ENCODE measurements around the gene SMAD7.

Gene SMAD7

DNA sequence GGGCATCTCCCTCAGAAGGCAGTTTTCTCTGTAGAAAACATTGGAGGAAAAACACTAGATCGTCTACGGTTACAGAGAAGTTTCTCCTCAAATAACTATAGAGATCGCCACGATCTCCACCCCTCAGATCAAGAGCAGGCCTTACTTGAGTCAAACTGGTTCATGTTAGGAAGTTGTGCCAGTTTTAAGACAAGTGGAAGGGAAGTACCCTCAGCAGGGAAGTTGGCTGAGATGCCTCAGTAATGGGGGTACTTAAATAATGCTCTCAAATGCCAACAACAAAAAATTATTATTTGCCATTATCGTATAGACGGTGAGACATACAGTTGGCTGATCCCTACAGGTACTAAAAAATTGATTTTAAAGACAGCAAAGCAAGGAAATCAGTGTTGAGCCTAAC is 8.2 kb upstream of the SMAD7 start:
- no peak for FAIRE-seq
- TF ChIP-seq CTCF (IDR thresholded peaks at IDR 0.05; ENCODE audit: insufficient read depth, missing control alignments) = no peak
- DNase-seq (ENCODE audit: insufficient read length, low spot score) = no peak

DNA sequence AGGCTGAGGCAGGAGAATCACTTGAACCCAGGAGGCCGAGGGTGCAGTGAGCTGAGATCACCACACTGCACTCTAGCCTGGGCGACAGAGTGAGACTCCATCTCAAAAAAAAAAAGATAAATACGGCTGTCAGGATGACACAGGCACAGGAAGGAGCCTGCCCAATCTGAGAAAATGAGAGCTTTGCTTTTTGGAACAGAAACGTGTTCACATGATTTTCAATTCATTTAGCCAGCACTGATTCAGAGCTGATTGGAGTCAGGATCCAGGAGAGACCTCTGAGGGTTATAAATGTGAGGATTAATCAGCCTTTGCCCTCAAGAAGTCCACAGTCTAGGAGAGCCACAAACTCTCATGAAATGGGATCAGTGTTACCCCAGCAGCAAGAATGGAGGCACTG is 6.9 kb upstream of the SMAD7 start:
- TF ChIP-seq CTCF (IDR thresholded peaks at IDR 0.05; ENCODE audit: insufficient read depth, missing control alignments) = no peak
- DNase-seq (ENCODE audit: insufficient read length, low spot score) (no peak), FAIRE-seq (no peak)

DNA sequence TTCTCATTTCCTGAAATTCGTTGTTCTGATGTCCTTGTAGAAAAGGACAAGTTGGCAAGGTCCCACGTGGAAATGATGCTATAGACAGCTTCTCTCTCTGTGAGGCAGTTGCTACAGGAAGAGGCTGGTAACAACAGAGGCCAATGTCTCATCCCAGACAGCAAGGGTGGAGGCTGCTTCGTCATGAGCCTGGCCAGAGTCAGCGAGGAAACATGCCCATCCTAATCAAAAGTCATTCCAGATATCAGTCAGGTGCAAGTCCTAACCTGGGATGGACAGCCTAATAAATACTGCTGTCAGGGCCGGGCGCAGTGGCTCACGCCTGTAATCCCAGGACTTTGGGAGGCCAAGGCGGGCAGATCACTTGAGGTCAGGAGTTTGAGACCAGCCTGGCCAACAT is 6.4 kb upstream of the SMAD7 start:
- no peak for TF ChIP-seq CTCF (IDR thresholded peaks at IDR 0.05; ENCODE audit: insufficient read depth, missing control alignments)
- DNase-seq (ENCODE audit: insufficient read length, low spot score) (no peak), FAIRE-seq (no peak)

DNA sequence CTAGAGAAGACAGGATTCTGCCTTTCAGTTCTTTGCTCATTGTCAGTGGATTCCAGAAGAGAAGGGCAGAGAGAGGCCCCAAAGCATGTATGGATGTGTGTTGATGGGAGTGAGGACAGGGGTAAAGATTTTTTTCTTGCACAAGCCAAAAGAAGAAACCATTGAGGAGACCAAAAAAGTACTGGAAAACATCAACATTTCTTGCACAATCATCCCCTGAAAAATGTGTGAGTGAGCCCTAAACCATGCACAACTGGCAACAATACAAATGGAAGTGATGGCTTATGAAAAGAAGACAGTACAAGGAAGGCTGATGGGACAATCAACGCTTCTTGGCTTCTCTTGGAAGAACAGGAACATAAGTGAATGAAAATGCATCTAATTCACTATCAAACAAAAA is 5.6 kb upstream of the SMAD7 start:
- DNase-seq (ENCODE audit: insufficient read length, low spot score) = no peak
- no peak for TF ChIP-seq CTCF (IDR thresholded peaks at IDR 0.05; ENCODE audit: insufficient read depth, missing control alignments)
- FAIRE-seq = no peak

- DNase-seq (ENCODE audit: insufficient read length, low spot score) (no peak), FAIRE-seq (no peak)
- no peak for TF ChIP-seq CTCF (IDR thresholded peaks at IDR 0.05; ENCODE audit: insufficient read depth, missing control alignments)
These were observed 5.1 kb upstream of the SMAD7 start for GRCh38 chr18:48955830-48956261.

DNA sequence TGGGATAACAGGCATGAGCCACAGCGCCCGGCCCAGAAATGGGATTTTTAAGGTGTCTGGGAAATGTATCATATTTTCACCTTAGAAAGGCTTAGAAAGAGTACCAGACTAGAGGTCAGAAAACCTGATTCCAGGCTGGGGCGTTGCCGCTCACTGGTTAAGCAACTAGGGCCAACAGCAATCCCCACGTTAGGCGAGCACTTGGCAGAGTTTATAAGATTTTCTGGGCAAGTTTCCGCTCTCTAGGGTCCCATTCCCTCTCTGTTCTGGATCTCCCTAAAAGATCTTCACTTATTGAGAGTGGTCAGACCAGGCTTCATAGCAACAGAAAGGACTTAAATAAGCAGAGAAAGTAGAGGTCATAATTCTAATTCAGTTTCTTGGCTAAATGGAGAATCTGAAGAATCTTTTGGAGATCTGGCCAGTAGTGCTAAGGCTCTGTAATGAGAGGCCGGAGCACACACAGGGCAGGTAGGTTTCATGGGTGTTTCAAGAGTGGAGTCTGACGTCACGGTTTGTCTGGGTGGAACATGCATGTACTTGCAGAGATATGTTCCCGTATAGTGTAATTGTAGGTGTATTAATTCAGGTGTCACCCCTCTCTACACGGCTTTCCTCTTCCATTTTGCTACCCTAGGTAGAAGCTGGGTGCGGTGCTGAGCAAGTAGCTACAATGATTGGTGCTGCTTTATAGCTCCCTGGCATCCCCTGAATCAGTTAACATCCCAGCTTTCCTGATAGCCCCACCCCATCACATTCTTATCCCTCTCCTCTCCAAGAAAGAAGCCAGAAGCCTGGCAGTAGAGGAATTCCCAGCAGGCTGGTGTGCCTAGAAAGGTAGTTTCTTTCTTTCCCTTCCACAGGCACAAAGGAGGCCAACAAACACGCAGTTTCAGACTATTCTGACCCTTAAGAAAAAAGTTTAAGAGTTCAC is 4.4 kb upstream of the SMAD7 start:
- DNase-seq (ENCODE audit: insufficient read length, low spot score) = no peak
- TF ChIP-seq CTCF (IDR thresholded peaks at IDR 0.05; ENCODE audit: insufficient read depth, missing control alignments) = no peak
- peak; percentile 38 for FAIRE-seq

- peak; percentile 16 for FAIRE-seq
- TF ChIP-seq CTCF (IDR thresholded peaks at IDR 0.05; ENCODE audit: insufficient read depth, missing control alignments) = no peak
- DNase-seq (ENCODE audit: insufficient read length, low spot score) = no peak
These were observed 2.4 kb upstream of the SMAD7 start for GRCh38 chr18:48953104-48953706.

Data from D721Med (cell line).